ENCODE results near the gene ASPSCR1. TPM values are rescaled to one million over a fixed set of nuclear protein-coding genes. Genes with fewer than 3 reads are reported as not detected.

ASPSCR1 gene
- total RNA-seq, 4 donors from 2014 or later = 21.0 to 61.7 (median 41.3) TPM

DNA sequence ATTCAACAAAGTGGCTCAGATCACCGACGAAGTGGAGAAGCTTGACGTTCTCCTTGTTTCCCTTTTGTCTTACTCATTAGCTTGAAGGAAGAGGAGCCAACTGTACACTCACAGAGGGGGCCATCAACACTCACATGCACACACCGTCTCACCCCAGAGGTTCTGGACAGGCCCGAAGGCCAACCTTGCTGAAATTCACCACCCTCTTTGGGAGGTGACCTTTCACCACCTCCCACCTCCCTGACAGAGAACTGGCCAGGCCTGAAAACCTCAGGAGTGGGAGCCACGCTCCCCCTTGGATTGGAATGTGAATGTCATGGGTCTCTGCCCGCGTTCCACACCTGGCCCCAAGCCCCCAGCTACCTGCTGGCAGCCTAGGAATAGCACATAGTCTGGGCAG lies 58.1 kb downstream of the ASPSCR1 start:
- no peak overlapping the region for H3K27ac ChIP-seq
- 87 to 94% methylated on average over 5 to 8 of the region's 8 CpGs for WGBS, 2 donors (ENCODE audit: low coverage in 1 of 2)
- H3K36me3 ChIP-seq = no peaks in the 10 kb centered on the region
- H3K27me3 ChIP-seq = peaks cover 9% of the 10 kb centered on the region
- intact Hi-C loops (cut with DNase I; ENCODE audit: low total_unique reads) = no loop called here
- in situ Hi-C loops (cut with MboI; ENCODE audit: low pct_ligation_motif_present in 1 of 4, low pct_unique_long_range_greater_than_20kb in 1 of 4, low sequenced_read_pairs in 3 of 4) = loop anchor here in 3 of 4 donors (10.0 to 25.0 kb wide), 2 partner anchors 119 to 127 kb away; no protein-coding TSS in a partner anchor
- H3K4me1 ChIP-seq = peaks cover 8 to 31% (median 26%) of the 10 kb centered on the region in 4 donors
- TF ChIP-seq POLR2A (IDR thresholded peaks at IDR 0.05) (no peak), POLR2AphosphoS5 (IDR thresholded peaks at IDR 0.05) (no peak), EP300 (IDR thresholded peaks at IDR 0.05; ENCODE audit: low read depth) (no peak)
- TF ChIP-seq, protein P1, sequence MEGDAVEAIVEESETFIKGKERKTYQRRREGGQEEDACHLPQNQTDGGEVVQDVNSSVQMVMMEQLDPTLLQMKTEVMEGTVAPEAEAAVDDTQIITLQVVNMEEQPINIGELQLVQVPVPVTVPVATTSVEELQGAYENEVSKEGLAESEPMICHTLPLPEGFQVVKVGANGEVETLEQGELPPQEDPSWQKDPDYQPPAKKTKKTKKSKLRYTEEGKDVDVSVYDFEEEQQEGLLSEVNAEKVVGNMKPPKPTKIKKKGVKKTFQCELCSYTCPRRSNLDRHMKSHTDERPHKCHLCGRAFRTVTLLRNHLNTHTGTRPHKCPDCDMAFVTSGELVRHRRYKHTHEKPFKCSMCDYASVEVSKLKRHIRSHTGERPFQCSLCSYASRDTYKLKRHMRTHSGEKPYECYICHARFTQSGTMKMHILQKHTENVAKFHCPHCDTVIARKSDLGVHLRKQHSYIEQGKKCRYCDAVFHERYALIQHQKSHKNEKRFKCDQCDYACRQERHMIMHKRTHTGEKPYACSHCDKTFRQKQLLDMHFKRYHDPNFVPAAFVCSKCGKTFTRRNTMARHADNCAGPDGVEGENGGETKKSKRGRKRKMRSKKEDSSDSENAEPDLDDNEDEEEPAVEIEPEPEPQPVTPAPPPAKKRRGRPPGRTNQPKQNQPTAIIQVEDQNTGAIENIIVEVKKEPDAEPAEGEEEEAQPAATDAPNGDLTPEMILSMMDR (IDR thresholded peaks at IDR 0.05) = no peak
- DNase-seq = no peak
- H3K9me3 ChIP-seq = no peaks in the 10 kb centered on the region
- no peak overlapping the region for H3K4me3 ChIP-seq

DNA sequence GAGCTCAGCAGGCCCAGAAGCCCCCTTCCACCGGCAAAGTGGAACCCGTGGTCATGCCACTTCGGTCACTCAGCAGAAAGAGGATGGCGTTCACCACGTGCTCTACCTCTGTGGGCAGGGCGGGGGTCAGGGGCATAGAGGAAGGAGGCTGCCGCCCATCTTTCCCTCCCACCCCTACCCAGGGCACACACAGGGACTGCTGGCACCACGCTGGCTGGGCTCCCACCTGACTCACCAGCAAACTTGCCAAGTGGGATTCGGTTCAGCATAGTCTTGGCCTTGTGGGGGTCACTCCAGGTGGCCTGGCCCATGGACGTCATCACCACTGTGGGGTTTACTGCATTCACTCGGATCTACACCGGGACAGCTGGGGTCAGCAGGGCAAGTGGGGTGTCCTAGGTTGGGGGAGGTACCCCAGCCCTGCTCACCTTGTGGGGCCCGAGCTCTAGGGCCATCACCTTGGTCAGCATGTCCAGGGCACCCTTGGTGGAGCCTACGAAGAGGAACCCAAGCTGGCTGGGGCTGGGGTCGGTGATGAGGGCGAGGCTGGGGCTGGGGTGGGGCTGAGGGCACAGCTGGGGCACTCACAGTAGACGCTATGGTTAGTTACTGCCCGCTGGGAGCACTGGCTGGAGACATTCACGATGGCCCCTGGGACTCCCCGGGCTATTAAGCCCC lies 58.7 kb downstream of the ASPSCR1 start:
- no peak for DNase-seq
- H3K27me3 ChIP-seq = peaks cover 9% of the 10 kb centered on the region
- intact Hi-C loops (cut with DNase I; ENCODE audit: low total_unique reads) = no loop called here
- TF ChIP-seq, protein P1 (IDR thresholded peaks at IDR 0.05) = no peak
- TF ChIP-seq POLR2A (IDR thresholded peaks at IDR 0.05) = no peak
- TF ChIP-seq POLR2AphosphoS5 (IDR thresholded peaks at IDR 0.05) = no peak
- H3K4me1 ChIP-seq = peaks cover 8 to 25% (median 20%) of the 10 kb centered on the region in 4 donors
- no peaks in the 10 kb centered on the region for H3K36me3 ChIP-seq
- 89% methylated on average over 20 of the region's 20 CpGs; no CpG with 5 or more reads in 1 of the 2 donors for WGBS, 2 donors (ENCODE audit: low coverage in 1 of 2)
- in situ Hi-C loops (cut with MboI; ENCODE audit: low pct_ligation_motif_present in 1 of 4, low pct_unique_long_range_greater_than_20kb in 1 of 4, low sequenced_read_pairs in 3 of 4) = loop anchor here in 3 of 4 donors (10.0 to 25.0 kb wide), 2 partner anchors 119 to 126 kb away; no protein-coding TSS in a partner anchor
- H3K9me3 ChIP-seq = no peaks in the 10 kb centered on the region
- H3K4me3 ChIP-seq = peak overlapping the region in 2 of 4 donors; percentile 60 to 71
- H3K27ac ChIP-seq = peak overlapping the region in 2 of 4 donors; percentile 90 to 96

DNA sequence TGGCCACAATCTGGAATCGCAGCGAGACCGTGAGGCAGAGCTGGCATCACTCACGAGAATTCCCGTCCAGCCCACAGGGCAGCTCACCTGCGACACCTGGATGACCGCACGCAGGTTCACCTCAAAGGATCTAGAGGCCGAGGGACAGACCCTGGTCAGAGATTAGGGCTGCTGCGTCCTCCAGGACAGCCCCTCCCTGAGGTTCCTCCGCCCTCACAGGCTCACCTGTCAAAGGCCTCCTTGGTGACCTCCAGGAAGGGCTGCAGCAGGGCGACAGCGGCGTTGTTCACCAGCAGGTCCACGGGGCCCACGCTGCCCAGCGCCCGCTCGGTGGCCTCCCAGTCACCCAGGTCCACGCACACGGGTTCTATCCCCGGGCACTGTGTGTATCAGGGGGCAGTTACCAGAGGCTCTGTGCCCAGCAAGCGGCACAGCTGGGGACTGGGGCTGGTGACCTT lies 59.2 kb downstream of the ASPSCR1 start:
- H3K36me3 ChIP-seq = no peaks in the 10 kb centered on the region
- WGBS, 2 donors (ENCODE audit: low coverage in 1 of 2) = 25% methylated on average over 16 of the region's 23 CpGs; no CpG with 5 or more reads in 1 of the 2 donors
- TF ChIP-seq, protein P1 (IDR thresholded peaks at IDR 0.05) = no peak
- TF ChIP-seq POLR2AphosphoS5 (IDR thresholded peaks at IDR 0.05) (no peak), POLR2A (IDR thresholded peaks at IDR 0.05) (no peak), EP300 (IDR thresholded peaks at IDR 0.05; ENCODE audit: low read depth) (no peak)
- H3K4me1 ChIP-seq = peaks cover 8 to 24% (median 19%) of the 10 kb centered on the region in 4 donors
- H3K27ac ChIP-seq = peak overlapping the region; percentile 90 to 99 (median 96)
- no peaks in the 10 kb centered on the region for H3K9me3 ChIP-seq
- peaks cover 9% of the 10 kb centered on the region for H3K27me3 ChIP-seq
- intact Hi-C loops (cut with DNase I; ENCODE audit: low total_unique reads) (no loop called here), in situ Hi-C loops (cut with MboI; ENCODE audit: low pct_ligation_motif_present in 1 of 4, low pct_unique_long_range_greater_than_20kb in 1 of 4, low sequenced_read_pairs in 3 of 4) (loop anchor here in 3 of 4 donors (10.0 to 25.0 kb wide), 2 partner anchors 118 to 126 kb away; no protein-coding TSS in a partner anchor)
- H3K4me3 ChIP-seq = peak overlapping the region; percentile 60 to 71 (median 65)
- no peak for DNase-seq

DNA sequence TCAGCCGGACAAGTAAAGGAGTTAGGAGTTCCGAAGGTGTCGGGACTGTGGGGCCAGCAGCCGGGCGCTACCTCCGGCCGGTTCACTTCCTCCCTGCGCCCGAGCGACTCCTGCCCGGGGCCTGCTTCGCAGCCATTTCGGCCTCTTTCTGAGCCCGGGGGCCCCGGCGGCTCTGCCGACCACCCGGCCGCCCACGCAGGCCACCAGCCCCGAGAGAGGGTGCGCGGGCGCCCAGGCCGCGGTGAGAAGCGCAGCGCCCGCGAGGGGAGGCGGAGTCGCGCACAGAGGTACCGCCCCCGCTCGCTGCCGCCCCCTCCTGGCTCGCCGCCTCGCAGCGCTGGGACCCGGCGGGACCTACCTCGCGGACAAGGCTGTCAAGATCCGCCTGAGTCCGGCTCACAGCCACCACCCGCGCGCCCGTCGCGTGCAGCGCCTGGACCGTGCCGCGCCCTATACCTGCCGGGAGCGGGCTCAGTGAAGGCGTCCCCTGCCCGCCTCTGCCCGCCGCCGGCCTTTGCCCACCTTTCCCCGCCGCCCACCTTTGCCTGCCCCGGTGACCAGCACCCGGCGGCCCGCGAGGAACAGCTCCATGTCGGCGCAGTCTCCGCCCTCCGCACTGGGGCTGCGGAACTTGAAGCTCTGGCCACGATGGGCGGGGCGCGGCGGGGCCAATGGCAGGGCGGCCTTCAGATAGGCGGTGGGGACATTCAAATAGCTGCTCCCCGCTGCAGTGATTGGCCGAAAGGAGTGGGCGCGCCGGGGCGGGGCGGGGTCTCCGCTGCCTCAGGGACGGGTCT lies 59.9 kb downstream of the ASPSCR1 start, which contains the start of gene DCXR:
Gene DCXR (minus strand): TSS at position 606 of the 797 bp plus-strand sequence. CDS start 15 bp downstream, at position 591.
- peak; percentile 98 for DNase-seq
- peak within 1 kb of the TSS; percentile 90 to 99 (median 96) for H3K27ac ChIP-seq
- H3K27me3 ChIP-seq = peaks cover 4% of the 10 kb centered on the region
- peaks cover 8 to 18% (median 15%) of the 10 kb centered on the region in 4 donors for H3K4me1 ChIP-seq
- no peaks in the 10 kb centered on the region for H3K9me3 ChIP-seq
- peak; percentile 96 to 98 (median 98) for TF ChIP-seq POLR2AphosphoS5 (IDR thresholded peaks at IDR 0.05)
- TF ChIP-seq EP300 (IDR thresholded peaks at IDR 0.05; ENCODE audit: low read depth) = no peak
- TF ChIP-seq, protein P1 (IDR thresholded peaks at IDR 0.05) = peak; percentile 59 to 91 (median 79)
- peak; percentile 93 for TF ChIP-seq POLR2A (IDR thresholded peaks at IDR 0.05)
- intact Hi-C loops (cut with DNase I; ENCODE audit: low total_unique reads) (no loop called here), in situ Hi-C loops (cut with MboI; ENCODE audit: low pct_ligation_motif_present in 1 of 4, low pct_unique_long_range_greater_than_20kb in 1 of 4, low sequenced_read_pairs in 3 of 4) (loop anchor here in 3 of 4 donors (10.0 to 25.0 kb wide), 2 partner anchors 118 to 125 kb away; no protein-coding TSS in a partner anchor)
- H3K36me3 ChIP-seq = no peaks in the 10 kb centered on the region
- peak within 1 kb of the TSS; percentile 60 to 71 (median 65) for H3K4me3 ChIP-seq
- 1% methylated on average over 69 of the region's 92 CpGs; no CpG with 5 or more reads in 1 of the 2 donors for WGBS, 2 donors (ENCODE audit: low coverage in 1 of 2)

All from transverse colon (tissue), 4 donors.